ENCODE data around the gene RASGEF1C.

GRCh38 chr5:180105827-180106312 is 103.1 kb downstream of the RASGEF1C start:
- TF ChIP-seq, protein P1, sequence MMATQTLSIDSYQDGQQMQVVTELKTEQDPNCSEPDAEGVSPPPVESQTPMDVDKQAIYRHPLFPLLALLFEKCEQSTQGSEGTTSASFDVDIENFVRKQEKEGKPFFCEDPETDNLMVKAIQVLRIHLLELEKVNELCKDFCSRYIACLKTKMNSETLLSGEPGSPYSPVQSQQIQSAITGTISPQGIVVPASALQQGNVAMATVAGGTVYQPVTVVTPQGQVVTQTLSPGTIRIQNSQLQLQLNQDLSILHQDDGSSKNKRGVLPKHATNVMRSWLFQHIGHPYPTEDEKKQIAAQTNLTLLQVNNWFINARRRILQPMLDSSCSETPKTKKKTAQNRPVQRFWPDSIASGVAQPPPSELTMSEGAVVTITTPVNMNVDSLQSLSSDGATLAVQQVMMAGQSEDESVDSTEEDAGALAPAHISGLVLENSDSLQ (IDR thresholded peaks at IDR 0.05), result no peak
- no peak for TF ChIP-seq FOXK2 (IDR thresholded peaks at IDR 0.05)
- no peak for TF ChIP-seq FOXM1 (IDR thresholded peaks at IDR 0.05; ENCODE audit: borderline replicate concordance)
- TF ChIP-seq SP1 (IDR thresholded peaks at IDR 0.05), result no peak
- TF ChIP-seq LEF1 (IDR thresholded peaks at IDR 0.05; ENCODE audit: borderline replicate concordance), result no peak
